Colon (tissue), 2 donors: ENCODE measurements around the gene LRP1B.
"Not testable (repeated sequence)": the region's sequence is repeated elsewhere in the genome, so short reads cannot be mapped to it uniquely, and the experiment has no call there.

ENCODE experiments used
- FAIRE-seq: peaks from 2 replicates; lab custom pipeline; 2012; peaks lifted over from hg19 to GRCh38; lab: Jason Lieb, UNC
- donor health status: control.
- donor health status: control.

The LRP1B gene

DNA sequence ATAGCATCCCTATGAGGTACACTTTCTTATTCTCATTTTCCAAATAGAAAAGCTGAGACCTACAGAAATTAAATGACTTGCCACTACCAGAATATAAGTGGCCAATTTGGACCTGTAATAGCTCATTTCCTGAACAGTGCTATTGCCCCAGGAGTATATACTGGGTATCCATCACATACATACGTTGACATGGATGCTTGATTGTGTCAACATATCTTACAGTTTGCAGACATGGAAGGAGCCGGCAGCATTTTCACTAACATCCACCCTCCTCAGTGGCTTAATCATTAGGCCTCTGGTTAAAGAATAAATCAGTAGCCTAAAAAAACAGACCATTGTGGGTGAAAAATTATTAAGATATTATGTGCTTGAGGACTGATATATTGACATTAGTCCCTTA lies 829.3 kb downstream of the LRP1B start:
- no peak for FAIRE-seq

DNA sequence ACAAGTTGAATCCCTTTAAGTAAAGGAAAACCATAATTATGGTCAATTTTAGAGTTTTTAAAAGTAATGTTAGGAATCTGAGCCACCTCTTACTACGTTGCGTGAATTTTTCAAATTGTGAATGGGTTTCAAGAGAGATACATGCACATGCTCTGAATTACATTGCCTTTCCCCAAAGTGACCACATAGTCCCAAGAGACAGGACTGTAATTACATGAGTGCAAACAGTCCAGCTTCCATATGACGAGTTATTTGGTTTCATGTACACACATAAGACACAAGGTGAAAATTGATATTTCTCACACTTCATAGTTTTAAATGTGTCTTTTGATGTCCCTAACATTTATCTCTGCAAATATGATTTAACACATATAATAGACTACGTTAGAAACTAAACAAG lies 850.8 kb downstream of the LRP1B start:
- no peak for FAIRE-seq

- no peak for FAIRE-seq
Observed at GRCh38 chr2:141271346-141271745, 859.5 kb downstream of the LRP1B start.

GRCh38 chr2:141264848-141265247 lies 866.0 kb downstream of the LRP1B start:
- FAIRE-seq, result no peak

DNA sequence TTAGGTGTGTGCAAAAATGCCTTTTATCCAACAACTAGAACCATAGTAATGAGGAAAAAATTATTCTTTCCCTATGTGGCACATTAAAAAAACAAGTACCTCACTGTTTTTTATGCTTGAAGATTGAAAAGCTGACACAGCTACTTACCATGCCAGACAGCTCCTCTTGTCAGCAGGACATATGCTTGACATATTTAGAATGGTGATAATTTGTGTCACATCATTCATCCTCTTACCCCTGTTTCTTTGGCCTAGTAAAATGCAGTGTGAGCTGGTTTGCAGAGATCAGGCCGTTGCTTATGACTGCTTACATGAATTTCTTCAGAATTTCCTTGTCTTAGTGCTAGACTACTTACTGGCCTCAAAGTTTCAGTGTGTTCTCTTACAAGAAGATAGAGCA lies 869.9 kb downstream of the LRP1B start:
- no peak for FAIRE-seq

- FAIRE-seq, result no peak
Observed at GRCh38 chr2:141259683-141260082, 871.1 kb downstream of the LRP1B start.

GRCh38 chr2:141242008-141242407 lies 888.8 kb downstream of the LRP1B start:
- FAIRE-seq, result no peak

GRCh38 chr2:141226560-141226959 lies 904.3 kb downstream of the LRP1B start:
- FAIRE-seq, result no peak

- no peak for FAIRE-seq
Observed at GRCh38 chr2:141207036-141207385, 923.8 kb downstream of the LRP1B start.

DNA sequence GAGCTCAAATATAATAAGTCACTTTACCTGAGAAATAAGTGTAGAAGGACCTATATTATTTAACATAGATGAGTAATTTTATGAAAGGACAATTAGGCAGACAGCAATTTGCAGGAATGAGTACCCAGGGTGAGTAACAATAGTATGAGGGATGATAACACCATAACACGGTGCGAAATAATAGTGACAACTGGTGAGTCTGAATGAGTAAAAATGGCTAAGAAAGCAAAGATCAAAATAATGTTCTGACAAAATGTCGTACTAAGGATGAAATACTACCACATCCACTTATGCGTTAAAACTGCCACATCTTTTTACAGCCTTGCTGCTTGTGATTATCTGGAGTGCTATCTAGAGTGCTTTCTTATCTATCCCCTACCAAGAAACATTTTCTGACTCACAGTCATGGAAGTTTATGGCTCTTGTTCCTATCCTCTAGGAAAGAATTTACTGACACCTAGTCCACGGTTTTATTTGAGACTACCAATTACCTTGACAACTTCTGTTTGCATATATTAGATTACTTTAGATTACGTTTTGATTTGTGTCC lies 929.7 kb downstream of the LRP1B start:
- FAIRE-seq, result no peak

DNA sequence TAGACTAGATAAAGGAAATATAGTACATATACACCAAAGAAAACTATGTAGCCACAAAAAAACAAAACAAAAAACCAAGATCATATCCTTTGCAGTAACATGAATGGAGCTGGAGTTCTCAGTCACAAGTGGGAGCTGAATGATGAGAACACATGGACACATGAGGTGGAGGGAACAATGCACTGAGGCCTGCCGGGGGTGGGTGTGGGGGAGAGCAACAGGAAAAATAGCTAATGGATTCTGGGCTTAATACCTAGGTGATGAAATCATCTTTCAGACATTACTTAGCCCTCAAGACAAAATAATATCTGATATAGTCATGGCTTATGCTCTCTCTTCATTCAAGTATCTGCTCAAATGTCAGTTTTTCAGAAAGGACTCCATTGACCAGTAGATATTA lies 930.6 kb downstream of the LRP1B start:
- FAIRE-seq, result no peak

- FAIRE-seq, result no peak
Observed at GRCh38 chr2:141199711-141200110, 931.1 kb downstream of the LRP1B start.

GRCh38 chr2:141195087-141195486 lies 935.7 kb downstream of the LRP1B start:
- no peak for FAIRE-seq

- no peak for FAIRE-seq
Observed at GRCh38 chr2:141187075-141187439, 943.8 kb downstream of the LRP1B start.

DNA sequence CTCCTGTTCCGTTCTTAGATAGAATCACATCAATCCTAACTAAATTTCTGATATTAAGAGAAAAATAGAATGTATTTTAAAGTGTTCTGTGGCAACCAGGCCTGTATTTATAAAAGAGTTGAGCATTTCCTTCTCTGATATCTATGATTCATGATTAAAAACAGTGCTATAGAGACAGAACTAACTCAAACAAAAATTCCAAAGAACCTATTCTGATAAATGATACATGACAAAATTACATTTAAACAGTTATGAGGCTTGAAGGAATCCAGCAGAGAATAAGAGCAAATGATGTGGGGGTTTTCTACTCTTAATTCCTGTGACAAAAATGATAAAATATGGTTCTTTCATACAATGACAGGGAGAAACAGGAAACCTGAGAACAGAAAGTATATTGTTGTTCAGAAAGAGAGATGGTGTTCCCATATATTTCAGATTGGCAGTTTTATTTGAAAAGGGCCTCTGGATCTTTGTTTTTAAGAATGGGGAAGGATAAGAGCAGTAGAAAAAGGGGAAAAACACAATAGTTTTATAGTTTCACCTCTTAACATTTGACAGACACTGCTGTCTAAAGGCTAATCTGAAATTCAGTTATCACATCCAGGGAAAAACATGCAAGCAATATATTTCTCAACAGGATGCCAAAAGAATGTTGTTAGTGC lies 944.3 kb downstream of the LRP1B start:
- FAIRE-seq, result no peak

DNA sequence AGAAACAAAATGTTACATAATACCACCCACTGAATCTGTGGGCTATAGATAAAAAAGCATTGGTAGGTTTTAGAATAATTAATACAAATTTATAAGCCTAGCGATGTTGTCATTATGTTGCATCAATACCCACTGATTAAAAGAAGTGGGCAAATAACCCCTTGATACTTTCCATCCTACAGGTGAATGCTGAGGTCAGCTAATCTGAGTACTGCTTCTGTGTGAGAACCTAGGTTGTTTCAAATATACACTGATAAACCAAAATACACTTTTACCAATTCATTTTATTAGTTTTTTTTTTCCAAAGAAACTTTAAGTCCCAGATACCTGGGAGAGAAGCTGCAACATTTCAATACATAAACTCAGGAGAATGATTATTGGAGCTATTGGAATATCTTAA lies 948.6 kb downstream of the LRP1B start:
- FAIRE-seq, result no peak

GRCh38 chr2:141169117-141169516 lies 961.7 kb downstream of the LRP1B start:
- not testable (repeated sequence) for FAIRE-seq

DNA sequence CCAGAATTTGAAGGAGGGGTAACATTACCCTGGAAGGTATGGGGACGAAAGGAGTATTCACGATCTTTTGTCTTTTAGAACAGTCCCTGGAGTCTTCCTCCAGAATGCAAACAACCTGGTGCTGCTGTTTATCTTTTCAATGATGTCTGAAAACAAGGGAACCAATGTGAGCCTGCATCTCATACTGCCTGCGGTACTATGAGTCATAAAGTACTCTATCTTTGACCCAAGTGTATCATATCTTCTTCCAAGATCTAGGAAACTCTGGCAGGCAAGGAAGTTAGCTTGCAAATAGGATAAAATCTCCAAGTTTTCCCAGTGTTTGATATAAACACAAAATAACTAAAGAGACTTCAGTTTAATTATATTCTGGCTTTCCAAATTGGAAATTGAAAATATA lies 968.5 kb downstream of the LRP1B start:
- FAIRE-seq, result no peak

GRCh38 chr2:141151611-141152286 lies 979.1 kb downstream of the LRP1B start:
- FAIRE-seq, result no peak

- no peak for FAIRE-seq
Observed at GRCh38 chr2:141142025-141142424, 988.8 kb downstream of the LRP1B start.

DNA sequence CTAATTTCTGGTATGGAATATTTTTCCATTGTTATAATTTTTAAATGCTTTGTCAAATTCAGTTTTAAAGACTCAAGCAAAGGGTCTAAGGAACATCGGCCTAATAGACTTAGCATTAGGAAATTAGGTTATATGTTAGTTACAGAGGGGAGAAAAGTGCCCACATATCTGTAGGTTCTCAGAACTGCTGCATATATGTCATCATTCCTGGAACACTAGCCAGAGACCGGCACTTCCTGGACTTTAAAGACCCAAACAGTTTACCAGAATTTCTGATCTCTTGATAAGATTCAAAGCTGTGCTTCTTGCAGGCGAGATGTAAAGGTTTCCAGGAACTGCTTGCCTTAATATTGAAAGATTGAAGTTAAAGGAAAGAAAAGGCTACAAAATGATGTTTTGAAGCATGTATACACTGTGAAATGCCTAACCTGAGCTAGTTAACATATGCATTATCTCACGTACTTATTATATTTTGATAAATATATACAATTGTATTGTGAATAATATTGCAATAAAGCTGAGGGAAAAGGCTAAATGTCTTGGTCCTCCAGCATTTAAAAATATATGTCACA lies 993.6 kb downstream of the LRP1B start:
- FAIRE-seq, result no peak

GRCh38 chr2:141133883-141134282 lies 996.9 kb downstream of the LRP1B start:
- FAIRE-seq, result no peak

DNA sequence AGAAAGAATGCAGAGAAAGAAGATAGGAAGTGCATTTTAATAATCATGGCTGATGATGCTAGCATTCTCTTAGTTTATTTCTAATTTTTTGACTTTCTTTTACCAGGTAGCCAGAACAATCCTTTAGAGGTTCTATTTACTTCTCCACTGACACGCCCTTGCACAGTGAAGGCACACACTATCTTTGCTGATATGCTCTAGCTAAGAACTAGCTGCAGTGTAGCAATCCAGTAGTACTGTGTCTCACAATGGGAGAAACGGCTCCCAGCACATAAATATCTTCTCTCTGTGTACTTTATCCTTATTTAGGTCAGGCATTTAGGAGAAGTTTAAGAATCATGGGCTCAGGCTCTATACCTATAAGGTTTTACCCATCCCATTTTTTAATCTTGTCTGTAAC lies 1005.4 kb downstream of the LRP1B start:
- no peak for FAIRE-seq

GRCh38 chr2:141118836-141119235 lies 1012.0 kb downstream of the LRP1B start:
- no peak for FAIRE-seq
